ENCODE measurements around the gene COMTD1.

- TF ChIP-seq POLR2A (IDR thresholded peaks at IDR 0.05) (peak in 1 of 2 donors; percentile 69), CTCF (IDR thresholded peaks at IDR 0.05) (no peak)
Observed at GRCh38 chr10:75211007-75211691, 24.6 kb downstream of the COMTD1 start.
